ENCODE measurements around the gene EMILIN3.

The EMILIN3 gene

DNA sequence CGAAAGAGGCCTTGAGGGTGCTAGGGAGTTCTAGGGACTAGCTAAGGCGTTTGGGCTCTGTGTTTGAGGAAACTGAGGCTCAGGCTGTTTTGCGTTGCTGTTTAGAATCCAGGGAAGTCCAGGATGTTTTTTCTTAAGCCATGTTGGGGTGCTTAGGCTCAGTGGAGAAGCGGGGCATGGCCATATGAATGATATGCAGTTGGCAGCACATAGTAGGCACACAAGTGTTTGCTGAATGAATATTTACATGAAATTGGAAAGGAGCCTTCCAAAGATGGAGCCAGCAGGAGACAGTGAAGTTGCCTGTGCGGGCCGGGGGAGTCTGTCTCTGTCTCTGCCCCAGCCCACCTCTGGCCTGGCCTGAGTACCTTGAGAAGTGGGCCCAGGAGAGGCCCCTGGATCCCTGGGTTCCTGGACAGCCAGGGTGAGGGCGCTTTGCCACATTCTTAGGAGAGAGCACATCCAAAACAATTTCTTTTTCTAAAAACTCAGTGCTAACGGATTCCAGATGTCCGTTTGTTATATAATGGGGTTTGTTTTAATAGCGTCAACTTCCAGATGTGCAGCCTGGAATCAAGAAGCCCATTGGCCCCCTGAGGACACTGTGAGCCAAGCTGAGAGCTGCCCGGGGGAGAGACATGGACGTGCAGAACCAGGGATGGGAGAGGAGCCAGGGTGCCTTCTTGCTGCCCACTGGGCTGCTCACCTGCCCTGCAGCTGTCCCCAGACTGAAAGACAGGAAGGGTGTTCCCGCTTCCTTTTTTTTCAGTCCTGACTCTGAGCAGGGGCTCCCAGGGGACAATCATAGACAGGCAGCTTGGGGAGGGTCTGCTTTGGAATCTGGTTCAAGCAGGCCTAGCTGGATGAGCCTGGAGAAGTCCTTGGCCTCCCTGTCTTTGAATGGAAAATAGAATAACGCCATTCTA, 20.1 kb upstream of the EMILIN3 start:
- H3K9ac ChIP-seq (ENCODE audit: low read length), result no peak overlapping the region
- H3K79me2 ChIP-seq (ENCODE audit: control insufficient read depth, insufficient read depth, low read length), result no peaks in the 10 kb centered on the region
- no peak overlapping the region for H3K4ac ChIP-seq (ENCODE audit: low read depth, low read length)
- no peak overlapping the region for H4K8ac ChIP-seq (ENCODE audit: low read depth, low read length)
- no peak overlapping the region for H3K27ac ChIP-seq (ENCODE audit: low read depth, low read length)
- H3K23ac ChIP-seq (ENCODE audit: low read length), result no peak overlapping the region
- H2BK15ac ChIP-seq (replicated peaks; ENCODE audit: low read depth), result no peak overlapping the region
- no peak overlapping the region for H2AK5ac ChIP-seq (ENCODE audit: low read length)
- H2BK120ac ChIP-seq (ENCODE audit: low read depth, low read length), result no peak overlapping the region
- H3K4me2 ChIP-seq (ENCODE audit: low read length), result no peak overlapping the region
- H3K18ac ChIP-seq (ENCODE audit: low read length), result no peak overlapping the region
- no peaks in the 10 kb centered on the region for H3K27me3 ChIP-seq (ENCODE audit: insufficient read depth, low read length, poor library complexity)
- H3K4me3 ChIP-seq (ENCODE audit: low read length), result no peak overlapping the region
- H3K56ac ChIP-seq (ENCODE audit: low read length), result no peak overlapping the region
- no peak overlapping the region for H2BK5ac ChIP-seq (ENCODE audit: low read length)
- no CpG with 5 or more reads among the region's 14 CpGs for WGBS (ENCODE audit: extremely low coverage, insufficient coverage, low lambda C conversion rate)
- H3K4me1 ChIP-seq (ENCODE audit: control insufficient read depth, low read depth, low read length), result no peaks in the 10 kb centered on the region
- no peaks in the 10 kb centered on the region for H3K36me3 ChIP-seq (ENCODE audit: control insufficient read depth, insufficient read depth, low read length)
- no peak for DNase-seq
- H4K5ac ChIP-seq (ENCODE audit: low read length), result no peak overlapping the region
- H3K79me1 ChIP-seq (ENCODE audit: low read length), result no peaks in the 10 kb centered on the region

DNA sequence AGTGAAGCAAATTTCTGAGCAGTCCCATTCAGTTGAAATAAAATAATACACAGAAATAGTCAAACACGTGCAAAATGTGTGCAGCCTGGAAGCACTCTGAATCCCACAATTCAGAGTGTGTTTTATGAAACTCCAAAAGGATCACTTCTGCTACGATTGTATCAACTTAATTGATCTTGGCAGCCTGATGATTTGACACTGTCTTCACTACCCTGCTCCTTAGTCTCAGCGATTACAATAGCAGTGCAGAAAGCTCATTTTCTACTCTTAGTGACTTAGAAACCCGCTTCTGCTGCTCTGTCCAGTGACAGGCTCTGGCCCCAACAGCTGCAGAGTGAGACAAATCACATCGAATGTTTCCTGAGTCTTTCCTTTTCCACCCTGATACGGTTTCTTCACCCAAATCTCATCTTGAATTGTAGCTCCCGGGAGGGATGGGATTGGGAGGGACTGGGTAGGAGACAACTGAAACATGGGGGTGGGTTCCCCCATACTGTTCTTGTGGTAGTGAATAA, 16.2 kb upstream of the EMILIN3 start:
- Histone ChIP-seq H3K27ac (ENCODE audit: low read depth, low read length) (no peak overlapping the region), H3K9ac (ENCODE audit: low read length) (no peak overlapping the region), H4K5ac (ENCODE audit: low read length) (no peak overlapping the region), H3K56ac (ENCODE audit: low read length) (no peak overlapping the region), H3K4ac (ENCODE audit: low read depth, low read length) (no peak overlapping the region), H2BK15ac (replicated peaks; ENCODE audit: low read depth) (no peak overlapping the region), H3K79me1 (ENCODE audit: low read length) (no peaks in the 10 kb centered on the region), H3K4me1 (ENCODE audit: control insufficient read depth, low read depth, low read length) (no peaks in the 10 kb centered on the region), H2AK5ac (ENCODE audit: low read length) (no peak overlapping the region), H2BK120ac (ENCODE audit: low read depth, low read length) (no peak overlapping the region), H3K27me3 (ENCODE audit: insufficient read depth, low read length, poor library complexity) (no peaks in the 10 kb centered on the region), H3K36me3 (ENCODE audit: control insufficient read depth, insufficient read depth, low read length) (no peaks in the 10 kb centered on the region), H4K8ac (ENCODE audit: low read depth, low read length) (no peak overlapping the region), H3K23ac (ENCODE audit: low read length) (no peak overlapping the region), H3K79me2 (ENCODE audit: control insufficient read depth, insufficient read depth, low read length) (no peaks in the 10 kb centered on the region), H3K4me2 (ENCODE audit: low read length) (no peak overlapping the region), H3K4me3 (ENCODE audit: low read length) (no peak overlapping the region), H2BK5ac (ENCODE audit: low read length) (no peak overlapping the region), H3K18ac (ENCODE audit: low read length) (no peak overlapping the region)
- WGBS (ENCODE audit: extremely low coverage, insufficient coverage, low lambda C conversion rate), result no CpG with 5 or more reads among the region's 7 CpGs
- no peak for DNase-seq

DNA sequence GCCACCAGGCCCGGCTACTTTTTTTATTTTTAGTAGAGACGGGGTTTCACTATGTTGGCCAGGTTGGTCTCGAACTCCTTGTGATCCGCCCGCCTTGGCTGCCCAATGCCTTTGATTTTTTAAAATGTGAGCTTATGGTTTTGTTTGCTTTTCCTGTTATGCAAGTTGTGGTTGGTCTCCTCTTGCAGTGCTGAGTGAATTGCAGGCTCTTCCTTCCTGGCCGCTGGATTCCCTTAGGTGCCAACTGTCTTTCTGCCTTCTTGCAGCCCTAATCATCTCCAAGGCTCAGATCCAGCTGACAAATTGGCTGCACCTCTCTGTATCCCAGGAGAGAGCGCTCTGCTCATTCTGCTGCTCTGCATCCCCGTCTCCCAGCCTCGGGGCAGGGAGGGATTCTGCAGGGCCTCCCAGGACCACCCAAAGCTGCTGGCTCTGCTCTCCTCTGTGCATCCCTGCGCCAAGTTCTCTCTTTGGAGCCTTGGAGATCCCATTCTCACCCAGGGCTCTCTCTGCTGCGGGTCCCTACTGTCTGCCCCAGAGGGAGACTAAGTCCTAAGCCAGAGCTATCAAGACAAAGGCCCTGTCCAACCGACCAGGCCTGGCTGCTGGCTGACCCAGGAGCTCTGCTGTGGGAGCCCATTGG, 14.1 kb upstream of the EMILIN3 start:
- Histone ChIP-seq H3K36me3 (ENCODE audit: control insufficient read depth, insufficient read depth, low read length) (no peaks in the 10 kb centered on the region), H3K79me2 (ENCODE audit: control insufficient read depth, insufficient read depth, low read length) (no peaks in the 10 kb centered on the region), H3K9ac (ENCODE audit: low read length) (no peak overlapping the region), H2BK120ac (ENCODE audit: low read depth, low read length) (no peak overlapping the region), H3K4me1 (ENCODE audit: control insufficient read depth, low read depth, low read length) (no peaks in the 10 kb centered on the region), H4K5ac (ENCODE audit: low read length) (no peak overlapping the region), H3K79me1 (ENCODE audit: low read length) (no peaks in the 10 kb centered on the region), H2BK5ac (ENCODE audit: low read length) (no peak overlapping the region), H3K4ac (ENCODE audit: low read depth, low read length) (no peak overlapping the region), H3K23ac (ENCODE audit: low read length) (no peak overlapping the region), H3K18ac (ENCODE audit: low read length) (no peak overlapping the region), H3K27ac (ENCODE audit: low read depth, low read length) (no peak overlapping the region), H3K4me3 (ENCODE audit: low read length) (no peak overlapping the region), H2AK5ac (ENCODE audit: low read length) (no peak overlapping the region), H4K8ac (ENCODE audit: low read depth, low read length) (no peak overlapping the region), H3K27me3 (ENCODE audit: insufficient read depth, low read length, poor library complexity) (no peaks in the 10 kb centered on the region), H2BK15ac (replicated peaks; ENCODE audit: low read depth) (no peak overlapping the region), H3K56ac (ENCODE audit: low read length) (no peak overlapping the region), H3K4me2 (ENCODE audit: low read length) (no peak overlapping the region)
- WGBS (ENCODE audit: extremely low coverage, insufficient coverage, low lambda C conversion rate), result no CpG with 5 or more reads among the region's 12 CpGs
- no peak for DNase-seq

DNA sequence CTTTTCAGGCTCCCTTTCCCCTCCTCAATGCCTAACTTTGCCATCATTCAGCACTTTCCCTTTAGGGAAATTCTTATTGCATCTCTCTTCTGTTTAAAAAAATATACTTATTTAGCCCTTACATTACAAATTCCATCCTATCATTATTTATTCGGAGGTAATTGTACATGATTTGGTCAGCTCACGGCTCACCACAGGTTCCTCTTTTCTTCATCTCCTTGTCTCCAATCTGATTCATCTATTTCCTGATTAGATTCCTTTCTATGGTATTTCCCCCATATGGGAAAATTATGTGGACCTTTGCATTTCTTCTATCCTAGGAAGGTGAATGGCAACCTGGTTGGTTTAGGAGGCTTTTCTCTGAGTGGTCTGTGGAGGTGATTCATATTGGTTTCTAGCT, 12.9 kb upstream of the EMILIN3 start:
- Histone ChIP-seq H3K27ac (ENCODE audit: low read depth, low read length) (no peak overlapping the region), H4K5ac (ENCODE audit: low read length) (no peak overlapping the region), H3K9ac (ENCODE audit: low read length) (no peak overlapping the region), H3K23ac (ENCODE audit: low read length) (no peak overlapping the region), H2AK5ac (ENCODE audit: low read length) (no peak overlapping the region), H3K4me3 (ENCODE audit: low read length) (no peak overlapping the region), H2BK15ac (replicated peaks; ENCODE audit: low read depth) (no peak overlapping the region), H3K79me2 (ENCODE audit: control insufficient read depth, insufficient read depth, low read length) (no peaks in the 10 kb centered on the region), H2BK5ac (ENCODE audit: low read length) (no peak overlapping the region), H3K36me3 (ENCODE audit: control insufficient read depth, insufficient read depth, low read length) (no peaks in the 10 kb centered on the region), H3K18ac (ENCODE audit: low read length) (no peak overlapping the region), H3K4me1 (ENCODE audit: control insufficient read depth, low read depth, low read length) (no peaks in the 10 kb centered on the region), H3K4ac (ENCODE audit: low read depth, low read length) (no peak overlapping the region), H4K8ac (ENCODE audit: low read depth, low read length) (no peak overlapping the region), H3K27me3 (ENCODE audit: insufficient read depth, low read length, poor library complexity) (no peaks in the 10 kb centered on the region), H2BK120ac (ENCODE audit: low read depth, low read length) (no peak overlapping the region), H3K56ac (ENCODE audit: low read length) (no peak overlapping the region), H3K79me1 (ENCODE audit: low read length) (no peaks in the 10 kb centered on the region), H3K4me2 (ENCODE audit: low read length) (no peak overlapping the region)
- no peak for DNase-seq
- no CpG with 5 or more reads among the region's 2 CpGs for WGBS (ENCODE audit: extremely low coverage, insufficient coverage, low lambda C conversion rate)

DNA sequence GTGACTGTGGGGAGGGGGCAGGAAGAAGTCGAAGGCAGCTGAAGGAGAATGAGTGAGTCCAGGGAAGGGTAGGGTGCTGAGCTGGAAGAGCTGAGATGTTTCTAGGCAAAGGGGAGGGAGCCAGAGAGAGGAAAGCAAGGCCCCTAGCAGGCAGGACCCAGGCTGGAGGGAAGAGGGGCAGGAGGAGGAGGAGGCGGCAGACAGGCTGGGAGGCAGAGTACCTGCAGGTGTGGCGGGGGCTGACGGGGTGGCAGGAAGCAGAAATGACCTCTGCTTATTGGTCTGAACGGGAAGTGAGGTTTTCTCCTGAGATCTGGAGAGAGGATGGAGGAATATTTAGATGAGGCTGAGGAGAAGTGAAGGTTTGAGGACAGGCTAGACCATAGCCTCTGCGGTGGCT, 10.7 kb upstream of the EMILIN3 start:
- Histone ChIP-seq H2BK120ac (ENCODE audit: low read depth, low read length) (no peak overlapping the region), H3K27me3 (ENCODE audit: insufficient read depth, low read length, poor library complexity) (no peaks in the 10 kb centered on the region)
- no CpG with 5 or more reads among the region's 6 CpGs for WGBS (ENCODE audit: extremely low coverage, insufficient coverage, low lambda C conversion rate)

More for the DNA sequence above, 10.7 kb upstream of the EMILIN3 start:
- H3K23ac ChIP-seq (ENCODE audit: low read length), result no peak overlapping the region
- H3K36me3 ChIP-seq (ENCODE audit: control insufficient read depth, insufficient read depth, low read length), result no peaks in the 10 kb centered on the region
- no peak overlapping the region for H3K4ac ChIP-seq (ENCODE audit: low read depth, low read length)
- H3K56ac ChIP-seq (ENCODE audit: low read length), result no peak overlapping the region
- H4K5ac ChIP-seq (ENCODE audit: low read length), result no peak overlapping the region
- no peak overlapping the region for H3K9ac ChIP-seq (ENCODE audit: low read length)
- no peaks in the 10 kb centered on the region for H3K4me1 ChIP-seq (ENCODE audit: control insufficient read depth, low read depth, low read length)
- H3K79me2 ChIP-seq (ENCODE audit: control insufficient read depth, insufficient read depth, low read length), result no peaks in the 10 kb centered on the region
- no peak overlapping the region for H2BK5ac ChIP-seq (ENCODE audit: low read length)
- no peak for DNase-seq
- no peak overlapping the region for H3K4me2 ChIP-seq (ENCODE audit: low read length)
- no peak overlapping the region for H3K4me3 ChIP-seq (ENCODE audit: low read length)
- H3K27ac ChIP-seq (ENCODE audit: low read depth, low read length), result no peak overlapping the region
- H3K18ac ChIP-seq (ENCODE audit: low read length), result no peak overlapping the region
- H2BK15ac ChIP-seq (replicated peaks; ENCODE audit: low read depth), result no peak overlapping the region
- no peak overlapping the region for H4K8ac ChIP-seq (ENCODE audit: low read depth, low read length)
- H3K79me1 ChIP-seq (ENCODE audit: low read length), result no peaks in the 10 kb centered on the region
- H2AK5ac ChIP-seq (ENCODE audit: low read length), result no peak overlapping the region
